Urinary bladder (tissue), 4 donors: Measurements from ENCODE around the gene INSL6. TPM values are rescaled to one million over a fixed set of nuclear protein-coding genes. Genes with fewer than 3 reads are reported as not detected.
"Not testable (repeated sequence)": the region's sequence is repeated elsewhere in the genome, so short reads cannot be mapped to it uniquely, and the experiment has no call there.

Source experiments
- DNase-seq: peaks from one replicate; pipeline ENCODE4 v3.0.0-alpha.2; 2015; ENCODE audit errors: extremely low spot score
- H3K27ac ChIP-seq: one replicate; pipeline ENCODE4 v1.5.1; 2013; ENCODE audit warnings: low read depth, mild to moderate bottlenecking, moderate library complexity
- H3K36me3 ChIP-seq: one replicate; pipeline ENCODE4 v1.6.1; 2013; ENCODE audit warnings: mild to moderate bottlenecking, moderate library complexity; ENCODE audit not compliant: insufficient read depth
- H3K4me1 ChIP-seq: one replicate; pipeline ENCODE4 v1.6.1; 2013; ENCODE audit warnings: mild to moderate bottlenecking, moderate library complexity; ENCODE audit not compliant: insufficient read depth
- H3K4me3 ChIP-seq: one replicate; pipeline ENCODE4 v1.5.1; 2013; ENCODE audit warnings: low read depth, low read length
- WGBS: extraction: QIAGEN DNeasy Blood & Tissue Kit; methylation state at CpG from one replicate; pipeline ENCODE4 v1.1.7; 2013; 5-methylcytosine and 5-hydroxymethylcytosine counted together
- polyA plus RNA-seq: library from polyadenylated mRNA; stranded (reverse); fragments of 200-250 nt; gene quantifications from one replicate; pipeline ENCODE4 v1.2.3, GENCODE V29; 2013
- total RNA-seq: library from RNA; depleted of rRNA; stranded (reverse); fragments of >200 nt; gene quantifications from one replicate; pipeline ENCODE4 v1.2.3, GENCODE V29; 2014
- donor health status: healthy with polysubstance abuse.
- donor health status: healthy.

Gene INSL6
- total RNA-seq (not detected), polyA plus RNA-seq (not detected)

- H3K36me3 ChIP-seq, result no peaks in the 10 kb centered on the region
- H3K4me3 ChIP-seq, result no peak within 1 kb of the TSS
- H3K4me1 ChIP-seq, result no peaks in the 10 kb centered on the region
- no peak within 1 kb of the TSS for H3K27ac ChIP-seq
- no peak for DNase-seq
- 89% methylated on average over 44 of the region's 44 CpGs for WGBS
These were observed at the start of gene INSL6 for GRCh38 chr9:5185220-5185840. TSS of gene INSL6 (minus strand) at chr9:5185639. CDS start at chr9:5185602, 37 bp downstream.

- Histone ChIP-seq H3K27ac (no peak within 1 kb of the TSS), H3K4me1 (no peaks in the 10 kb centered on the region), H3K4me3 (no peak within 1 kb of the TSS), H3K36me3 (no peaks in the 10 kb centered on the region)
- no peak for DNase-seq
- WGBS, result 83% methylated on average over 2 of the region's 2 CpGs
These were observed 45.8 kb upstream of the INSL6 start, which contains the start of gene INSL4 for GRCh38 chr9:5231212-5231611. TSS of gene INSL4 (plus strand) at chr9:5231419. CDS start at chr9:5231524, 105 bp downstream.

GRCh38 chr9:5230554-5230953, 45.1 kb upstream of the INSL6 start:
- DNase-seq, result no peak
- WGBS, result 53% methylated on average over 10 of the region's 10 CpGs
- H3K4me1 ChIP-seq, result no peaks in the 10 kb centered on the region

GRCh38 chr9:5205071-5205470, 19.6 kb upstream of the INSL6 start:
- no peaks in the 10 kb centered on the region for H3K36me3 ChIP-seq
- no peak overlapping the region for H3K4me3 ChIP-seq
- no peak overlapping the region for H3K27ac ChIP-seq
- no peak for DNase-seq
- H3K4me1 ChIP-seq, result no peaks in the 10 kb centered on the region

More at GRCh38 chr9:5230554-5230953, 45.1 kb upstream of the INSL6 start:
- Histone ChIP-seq H3K27ac (no peak overlapping the region), H3K36me3 (no peaks in the 10 kb centered on the region), H3K4me3 (no peak overlapping the region)

- WGBS, result 61% methylated on average over 1 of the region's 1 CpG
- DNase-seq, result no peak
- Histone ChIP-seq H3K4me3 (no peak overlapping the region), H3K36me3 (no peaks in the 10 kb centered on the region), H3K27ac (no peak overlapping the region), H3K4me1 (no peaks in the 10 kb centered on the region)
These were observed 10.0 kb upstream of the INSL6 start for GRCh38 chr9:5195463-5195862.

- no peaks in the 10 kb centered on the region for H3K36me3 ChIP-seq
- WGBS, result 48% methylated on average over 2 of the region's 2 CpGs
These were observed 7.9 kb upstream of the INSL6 start for GRCh38 chr9:5193345-5193744.

GRCh38 chr9:5191985-5192384, 6.5 kb upstream of the INSL6 start:
- no peak for DNase-seq
- Histone ChIP-seq H3K4me3 (no peak overlapping the region), H3K36me3 (no peaks in the 10 kb centered on the region), H3K4me1 (no peaks in the 10 kb centered on the region), H3K27ac (no peak overlapping the region)
- WGBS, result 73% methylated on average over 3 of the region's 3 CpGs

More at GRCh38 chr9:5193345-5193744, 7.9 kb upstream of the INSL6 start:
- no peak overlapping the region for H3K4me3 ChIP-seq
- no peaks in the 10 kb centered on the region for H3K4me1 ChIP-seq
- no peak for DNase-seq
- H3K27ac ChIP-seq, result no peak overlapping the region

GRCh38 chr9:5188060-5188984, 2.9 kb upstream of the INSL6 start:
- DNase-seq, result no peak
- no peaks in the 10 kb centered on the region for H3K36me3 ChIP-seq
- no peaks in the 10 kb centered on the region for H3K4me1 ChIP-seq
- 74% methylated on average over 10 of the region's 10 CpGs for WGBS
- no peak overlapping the region for H3K4me3 ChIP-seq
- H3K27ac ChIP-seq, result no peak overlapping the region

GRCh38 chr9:5186416-5187169, 1.2 kb upstream of the INSL6 start:
- Histone ChIP-seq H3K27ac (no peak overlapping the region), H3K36me3 (no peaks in the 10 kb centered on the region), H3K4me3 (no peak overlapping the region), H3K4me1 (no peaks in the 10 kb centered on the region)
- no peak for DNase-seq
- WGBS, result 27% methylated on average over 8 of the region's 8 CpGs

GRCh38 chr9:5184776-5185175, 663 bp downstream of the INSL6 start:
- no peak for DNase-seq
- Histone ChIP-seq H3K36me3 (no peaks in the 10 kb centered on the region), H3K27ac (no peak overlapping the region), H3K4me1 (no peaks in the 10 kb centered on the region), H3K4me3 (no peak overlapping the region)
- WGBS, result 95% methylated on average over 2 of the region's 2 CpGs

- WGBS, result 86% methylated on average over 2 of the region's 2 CpGs
- H3K4me1 ChIP-seq, H3K36me3 ChIP-seq, H3K4me3 ChIP-seq, DNase-seq, H3K27ac ChIP-seq: not testable (repeated sequence)
These were observed 4.8 kb downstream of the INSL6 start for GRCh38 chr9:5180631-5181030.

- Histone ChIP-seq H3K4me1 (no peaks in the 10 kb centered on the region), H3K4me3 (no peak overlapping the region), H3K27ac (no peak overlapping the region), H3K36me3 (no peaks in the 10 kb centered on the region)
- no peak for DNase-seq
- 89% methylated on average over 4 of the region's 4 CpGs for WGBS
These were observed 7.2 kb downstream of the INSL6 start for GRCh38 chr9:5178126-5178805.

- DNase-seq, result no peak
- H3K4me3 ChIP-seq, result no peak overlapping the region
- no peaks in the 10 kb centered on the region for H3K4me1 ChIP-seq
- WGBS, result 96% methylated on average over 1 of the region's 1 CpG
- H3K36me3 ChIP-seq, result peaks cover 2% of the 10 kb centered on the region
- no peak overlapping the region for H3K27ac ChIP-seq
These were observed 39.2 kb downstream of the INSL6 start for GRCh38 chr9:5146241-5146640.
